Lower leg skin (tissue), 4 donors: ENCODE data around the gene LY6G6F. TPM values are rescaled to one million over a fixed set of nuclear protein-coding genes. Genes with fewer than 3 reads are reported as not detected.

ENCODE experiments used
- DNase-seq, 2 donors: peaks; one replicate each; pipeline ENCODE4 v3.0.0-alpha.2; 2019; ENCODE audit warnings: low spot score in 2 of 2
- H3K4me3 ChIP-seq: fragments of 200-600 bp; sonication (generic); 2 replicates; pipeline ENCODE4 v1.5.1; 2017; ENCODE audit warnings: mild to moderate bottlenecking, low read depth; ENCODE audit not compliant: poor library complexity, severe bottlenecking
- CTCF ChIP-seq, 3 donors: fragments of 450-650 bp; IDR thresholded peaks; one replicate each; pipeline ENCODE4 v1.5.1; 2016; ENCODE audit warnings: antibody characterized with exemption in 3 of 3, mild to moderate bottlenecking in 3 of 3, moderate library complexity in 2 of 3
- POLR2A ChIP-seq, 2 donors: fragments of 450-650 bp; IDR thresholded peaks; one replicate each; pipeline ENCODE4 v1.6.1; 2016 to 2017; ENCODE audit warnings: antibody characterized with exemption in 2 of 2, mild to moderate bottlenecking in 1 of 2, moderate library complexity in 1 of 2
- WGBS, 2 donors: methylation state at CpG; one replicate each; pipeline ENCODE4 v1.1.5; 2018; 5-methylcytosine and 5-hydroxymethylcytosine counted together
- intact Hi-C: fragments of 100-400 bp; cut with DNase I; formaldehyde crosslinking; loops from one replicate; pipeline ENCODE4 v1.15.0; 2023; ENCODE audit warnings: low total_unique reads
- total RNA-seq, 4 donors: library from RNA; depleted of rRNA; stranded (reverse); fragments of >200 nt; gene quantifications; one replicate each; pipeline ENCODE4 v1.1.0, GENCODE V29; 2016

The LY6G6F gene
- total RNA-seq, 4 donors from 2014 or later = not detected

- no peak for DNase-seq
- WGBS, 2 donors = 90 to 92% methylated on average over 9 of the region's 9 CpGs
- H3K4me3 ChIP-seq = no peak overlapping the region
- intact Hi-C loops = no loop called here
- TF ChIP-seq CTCF (IDR thresholded peaks at IDR 0.05) (no peak), POLR2A (IDR thresholded peaks at IDR 0.05) (no peak)
Measured at GRCh38 chr6:31692886-31693285, 13.8 kb upstream of the LY6G6F start.

- no peak overlapping the region for H3K4me3 ChIP-seq
- intact Hi-C loops = no loop called here
- no peak for DNase-seq
- 88 to 96% methylated on average over 6 of the region's 6 CpGs for WGBS, 2 donors
- TF ChIP-seq POLR2A (IDR thresholded peaks at IDR 0.05) (no peak), CTCF (IDR thresholded peaks at IDR 0.05) (no peak)
Measured at GRCh38 chr6:31693535-31693934, 13.1 kb upstream of the LY6G6F start.

- DNase-seq = no peak
- H3K4me3 ChIP-seq = no peak overlapping the region
- TF ChIP-seq POLR2A (IDR thresholded peaks at IDR 0.05) (no peak), CTCF (IDR thresholded peaks at IDR 0.05) (no peak)
- intact Hi-C loops = no loop called here
- WGBS, 2 donors = 30 to 31% methylated on average over 3 of the region's 3 CpGs
Measured at GRCh38 chr6:31697555-31697954, 9.1 kb upstream of the LY6G6F start.

GRCh38 chr6:31700740-31701401 lies 5.8 kb upstream of the LY6G6F start:
- TF ChIP-seq POLR2A (IDR thresholded peaks at IDR 0.05) = no peak
- TF ChIP-seq CTCF (IDR thresholded peaks at IDR 0.05) = no peak
- WGBS, 2 donors = 76 to 82% methylated on average over 5 of the region's 5 CpGs
- DNase-seq = no peak
- H3K4me3 ChIP-seq = no peak overlapping the region
- intact Hi-C loops = no loop called here

GRCh38 chr6:31701666-31702404 lies 4.8 kb upstream of the LY6G6F start:
- WGBS, 2 donors = 21 to 27% methylated on average over 7 of the region's 7 CpGs
- H3K4me3 ChIP-seq = peak overlapping the region; percentile 73
- DNase-seq = no peak
- TF ChIP-seq CTCF (IDR thresholded peaks at IDR 0.05) (no peak), POLR2A (IDR thresholded peaks at IDR 0.05) (no peak)
- intact Hi-C loops = no loop called here
